HepG2 (cell line): ENCODE data around the gene SIGLEC8.

ENCODE experiments used
- SIN3B ChIP-seq: fragments of 150-350 bp; IDR thresholded peaks from 2 replicates; pipeline ENCODE4 v1.6.1; 2014; ENCODE audit warnings: low read length
- TOE1 ChIP-seq: sonication (generic); formaldehyde crosslinking; IDR thresholded peaks from 2 replicates; pipeline ENCODE4 v1.4.0; 2020; ENCODE audit warnings: mild to moderate bottlenecking, missing genetic modification reagents
- TRIM22 ChIP-seq: fragments of 450-650 bp; IDR thresholded peaks from 2 replicates; pipeline ENCODE4 v1.6.1; 2017
- ZNF232 ChIP-seq: sonication (generic); formaldehyde crosslinking; IDR thresholded peaks from 2 replicates; pipeline ENCODE4 v1.4.0; 2020; ENCODE audit warnings: missing genetic modification reagents, borderline replicate concordance
- ZSCAN29 ChIP-seq: sonication (generic); formaldehyde crosslinking; conservative IDR thresholded peaks from 2 replicates; pipeline ENCODE4 v1.4.0; 2020; ENCODE audit warnings: mild to moderate bottlenecking, missing genetic modification reagents

- no peak for TF ChIP-seq ZSCAN29 (CRISPR knock-in tag)
- TF ChIP-seq ZNF232 (CRISPR knock-in tag) = no peak
- no peak for TF ChIP-seq TOE1 (CRISPR knock-in tag)
- TF ChIP-seq TRIM22 = no peak
- TF ChIP-seq SIN3B = no peak
Measured at GRCh38 chr19:51467864-51468544, 9.8 kb upstream of the SIGLEC8 start.
